GOT3 (cell line): ENCODE measurements around the gene FAM78B.
A peak's percentile ranks its signal among the peaks of the same experiment; 100 is the strongest.

Experiments used
- DNase-seq: peaks from one replicate; lab custom pipeline; 2025; ENCODE audit warnings: mixed read lengths; lab: John Stamatoyannopoulos, UW

FAM78B gene, protein sequence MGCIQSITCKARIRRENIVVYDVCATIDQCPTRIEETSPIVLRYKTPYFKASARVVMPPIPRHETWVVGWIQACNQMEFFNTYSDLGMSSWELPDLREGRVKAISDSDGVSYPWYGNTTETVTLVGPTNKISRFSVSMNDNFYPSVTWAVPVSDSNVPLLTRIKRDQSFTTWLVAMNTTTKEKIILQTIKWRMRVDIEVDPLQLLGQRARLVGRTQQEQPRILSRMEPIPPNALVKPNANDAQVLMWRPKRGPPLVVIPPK

DNA sequence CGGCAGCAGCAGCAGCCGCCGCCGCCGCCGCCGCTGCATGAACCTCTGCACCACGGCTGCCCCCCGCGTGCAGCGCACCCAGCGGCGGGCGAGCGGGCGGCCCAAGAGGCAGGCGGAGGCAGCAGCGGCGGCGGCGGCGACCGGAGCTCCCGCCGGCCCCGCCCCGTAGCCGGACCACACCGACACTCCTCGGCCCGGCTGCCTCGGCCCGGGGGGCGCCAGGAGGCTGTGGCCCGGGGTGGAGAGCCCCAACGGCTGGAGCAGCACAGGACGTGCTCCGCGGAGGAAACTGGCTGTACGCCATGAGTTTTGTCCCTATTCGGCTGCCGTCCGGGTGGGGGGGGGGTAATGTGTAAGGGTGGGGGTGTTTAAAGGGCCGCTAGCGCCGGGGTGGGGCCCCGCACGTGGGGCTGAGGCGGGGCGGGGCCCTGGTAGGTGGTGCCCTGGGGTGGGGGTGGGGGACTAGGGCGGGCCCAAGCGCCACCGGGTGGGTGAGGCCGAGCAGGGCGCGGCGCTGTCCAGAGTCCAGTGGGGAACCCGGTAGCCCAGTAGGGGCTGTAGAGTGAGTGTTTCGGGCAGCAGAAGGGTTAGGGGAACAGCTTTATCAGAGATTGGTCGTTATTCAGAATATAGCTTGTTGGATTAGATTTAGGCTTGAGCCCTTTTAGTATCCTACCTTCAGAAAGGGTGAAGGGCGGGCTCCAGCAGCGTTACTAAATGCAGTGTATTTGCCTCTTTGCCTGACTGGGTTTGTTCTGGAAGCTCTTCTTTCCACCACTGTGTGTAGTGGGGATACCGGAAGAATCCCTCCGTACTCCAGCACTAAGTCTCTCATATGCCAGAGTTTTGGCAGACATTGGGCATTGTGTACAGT lies at the start of gene FAM78B:
TSS of gene FAM78B (minus strand) at position 304 of the 874 bp plus-strand sequence. CDS start 753 bp downstream, outside the sequence.
- peak; percentile 68 for DNase-seq

DNA sequence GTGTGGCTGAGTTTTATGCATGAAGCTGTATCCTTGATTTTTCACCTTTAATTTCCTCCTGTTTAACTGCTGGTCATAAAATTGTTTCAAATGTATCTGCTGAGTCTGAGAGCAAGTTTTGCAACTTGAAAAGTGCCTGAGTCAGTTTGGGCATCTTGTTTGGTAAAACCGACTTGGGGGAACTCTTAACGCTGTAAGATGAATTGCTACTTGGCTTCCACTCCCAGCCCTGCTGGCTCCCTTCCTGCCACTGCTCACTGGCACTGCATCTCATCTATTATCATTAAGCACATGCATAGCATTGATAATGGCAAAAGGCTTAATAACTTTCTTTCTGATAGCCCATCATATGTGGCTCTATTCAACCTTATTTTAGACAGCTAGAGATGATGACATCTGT lies 35.7 kb upstream of the FAM78B start:
- DNase-seq = no peak

DNA sequence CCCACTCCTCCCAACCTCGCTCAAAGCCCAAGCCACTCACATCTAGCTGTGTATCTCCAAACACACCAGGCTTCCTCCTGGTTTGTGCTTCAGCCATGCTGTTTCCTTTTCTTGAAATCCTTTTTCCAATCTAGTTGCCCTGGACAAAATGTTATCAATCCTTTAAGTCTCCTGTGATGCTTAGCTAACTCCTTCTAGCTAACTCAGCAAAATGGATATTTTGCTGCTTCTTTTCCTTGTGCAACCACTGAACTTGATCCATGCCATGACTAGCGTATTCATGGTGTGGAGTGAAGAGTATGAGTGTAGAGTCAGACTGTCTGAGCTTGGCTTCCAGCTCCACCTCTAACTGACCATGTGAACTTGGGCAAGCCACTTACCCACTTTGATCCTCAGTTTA lies 33.9 kb upstream of the FAM78B start:
- DNase-seq = no peak

DNA sequence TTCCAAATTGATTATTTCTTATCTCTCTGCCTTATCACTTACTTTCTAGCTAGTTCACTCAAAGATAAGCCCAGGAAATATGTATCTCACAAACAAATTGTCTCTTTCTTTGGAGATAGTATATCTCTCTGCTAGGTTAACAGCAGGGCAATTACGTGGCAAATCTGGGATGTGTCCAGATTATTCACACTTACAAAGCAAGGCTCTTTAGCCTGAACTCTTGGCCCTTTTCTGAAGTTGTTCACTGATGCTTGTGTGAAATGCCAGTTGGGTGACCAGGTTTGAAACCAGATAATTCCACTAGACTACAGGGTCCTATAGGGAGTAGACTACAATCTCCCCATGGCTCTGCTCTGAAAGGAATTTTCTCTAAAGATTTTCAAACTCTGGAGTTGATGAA lies 30.8 kb upstream of the FAM78B start:
- DNase-seq = no peak

DNA sequence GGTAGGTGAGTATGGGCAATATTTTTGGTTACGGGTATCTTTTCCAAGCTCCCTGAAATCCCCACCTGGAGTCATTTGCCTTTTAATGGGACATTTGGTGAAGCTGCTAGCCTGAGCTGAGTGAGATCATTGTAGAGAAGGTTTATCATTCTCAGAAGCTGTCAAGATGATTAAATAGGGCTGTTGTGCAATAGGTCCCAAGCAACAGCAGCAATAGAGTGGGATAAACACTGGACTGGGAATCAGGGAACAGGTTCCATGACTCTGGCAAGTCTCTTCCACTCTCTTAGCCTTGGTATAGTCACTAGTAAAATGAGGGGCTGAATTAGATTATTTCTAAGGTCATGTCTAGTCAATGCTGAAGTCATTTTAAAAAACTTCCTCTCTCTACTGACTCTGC lies 30.3 kb upstream of the FAM78B start:
- DNase-seq = no peak

DNA sequence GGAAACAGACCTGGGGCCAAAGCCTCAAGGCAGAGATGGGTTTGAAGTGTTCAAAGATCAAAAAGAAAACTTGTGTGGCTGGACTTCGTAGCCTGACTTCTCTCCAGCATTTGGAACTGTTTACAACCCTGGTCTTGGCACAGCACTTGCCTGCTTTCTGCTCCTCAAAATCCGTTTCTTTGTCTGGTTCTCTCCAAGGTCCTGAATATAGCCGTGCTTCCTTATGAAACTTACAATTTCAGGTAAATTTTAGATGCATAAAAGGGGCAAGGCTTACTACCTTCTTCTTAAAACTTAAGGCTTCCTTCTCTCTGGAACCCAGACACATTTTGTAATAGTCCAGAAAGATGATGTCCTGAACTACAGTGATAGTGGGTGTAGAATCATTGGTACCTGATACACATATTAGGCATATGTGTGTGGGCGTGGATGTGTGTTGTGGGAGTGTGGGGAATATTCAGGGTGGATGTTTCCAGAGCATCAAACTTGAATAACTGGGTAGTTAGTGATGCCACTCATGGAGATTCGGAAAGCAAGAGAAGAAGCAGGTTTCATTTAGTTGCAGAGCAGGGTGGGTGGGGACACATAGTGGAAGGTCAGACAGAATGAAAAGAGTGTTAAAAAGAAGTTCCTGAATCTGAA lies 26.4 kb upstream of the FAM78B start:
- DNase-seq = no peak

DNA sequence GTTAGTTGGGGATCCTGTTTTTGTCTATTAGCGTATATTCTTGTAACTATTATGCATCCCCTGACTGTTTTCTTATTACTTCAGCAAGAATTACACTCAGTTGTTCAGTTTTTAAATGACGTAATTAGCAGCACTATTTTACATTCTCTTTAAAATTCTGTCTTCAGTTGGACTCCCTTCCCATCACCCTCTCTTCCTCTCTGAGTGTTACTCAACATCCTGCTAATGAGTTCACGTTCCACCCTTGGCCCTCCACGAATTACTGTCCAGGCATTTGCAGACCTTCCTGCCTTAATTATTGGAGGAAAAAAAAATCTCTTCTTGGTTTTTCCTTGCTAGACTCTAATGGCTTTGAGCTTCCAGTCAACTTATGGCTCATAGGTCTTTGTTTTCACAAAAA lies 23.6 kb upstream of the FAM78B start:
- DNase-seq = no peak

DNA sequence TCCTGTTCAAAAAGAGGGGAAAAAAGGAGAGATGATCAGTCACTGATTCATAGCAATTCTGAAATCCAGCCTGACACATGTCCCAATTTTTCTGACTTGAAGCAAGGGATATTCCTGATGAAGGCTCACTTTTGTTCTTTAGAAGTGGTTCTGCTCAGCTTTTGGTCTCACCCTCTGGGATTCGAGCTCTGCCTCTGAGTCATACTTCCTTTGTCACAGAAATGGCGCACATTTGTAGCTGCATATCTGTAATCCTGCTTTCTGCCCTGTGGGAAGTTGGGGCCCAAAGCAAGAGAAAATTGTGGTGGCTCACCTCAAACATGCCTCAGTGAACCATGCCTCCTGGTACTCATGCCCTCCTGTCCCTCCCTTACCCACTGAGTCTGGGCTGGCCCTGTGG lies 22.3 kb upstream of the FAM78B start:
- no peak for DNase-seq

DNA sequence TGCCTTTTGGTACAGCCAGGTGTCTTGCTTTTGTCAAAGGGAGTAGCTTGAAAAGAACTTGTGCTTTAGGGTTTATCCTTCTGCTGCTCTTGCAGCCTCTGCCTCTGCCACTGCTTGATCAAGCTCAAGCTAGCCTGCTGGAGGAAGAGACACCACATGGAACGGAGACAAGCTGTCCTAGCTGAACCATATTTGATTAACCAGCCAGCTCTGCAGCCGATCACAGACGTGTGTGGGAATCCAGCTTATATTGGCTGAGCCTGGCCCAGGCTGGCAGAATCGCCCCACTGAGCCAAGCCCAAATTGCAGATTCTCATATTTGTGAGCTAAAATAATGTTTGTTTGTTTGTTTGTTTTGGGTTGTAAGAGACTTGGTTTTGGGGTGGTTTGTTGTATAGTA lies 18.7 kb upstream of the FAM78B start:
- no peak for DNase-seq

DNA sequence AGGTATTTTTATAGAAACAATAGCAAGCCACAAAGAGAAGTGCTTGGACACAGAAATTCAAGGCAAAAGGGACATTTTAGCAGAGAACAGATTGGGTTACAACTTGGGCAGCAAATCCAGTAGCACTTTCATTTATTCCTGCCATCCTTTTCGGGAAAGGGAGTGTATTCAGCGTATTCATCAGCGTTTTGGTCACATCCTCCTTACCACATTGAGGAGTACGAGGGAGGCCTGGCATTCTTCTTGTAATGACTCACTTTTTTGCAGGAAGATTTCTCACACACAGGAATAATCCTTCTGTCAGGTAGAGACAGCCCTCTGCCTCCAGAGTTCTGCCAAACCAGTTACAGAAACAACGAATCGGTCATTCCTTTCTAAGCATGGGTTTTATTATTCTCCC lies 18.1 kb upstream of the FAM78B start:
- DNase-seq = no peak

DNA sequence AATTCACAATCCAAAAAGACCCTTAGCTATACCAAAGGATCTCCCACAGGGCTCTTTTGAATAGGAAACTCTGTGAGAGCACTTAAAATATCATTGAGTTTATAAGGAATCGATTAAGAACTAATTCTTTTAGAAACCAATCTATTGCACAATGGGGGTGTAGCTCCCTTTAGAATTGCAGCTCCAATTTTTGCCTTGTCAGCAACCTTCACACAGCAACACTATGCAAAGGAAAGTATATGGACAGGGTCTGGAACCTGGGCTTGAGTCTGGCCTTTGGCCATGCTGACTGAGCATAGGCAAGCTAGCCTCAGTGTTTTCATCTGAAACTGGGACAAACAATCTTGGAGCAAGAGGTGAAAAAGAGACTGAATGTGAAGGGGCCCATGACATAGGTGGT lies 17.2 kb upstream of the FAM78B start:
- DNase-seq = no peak

DNA sequence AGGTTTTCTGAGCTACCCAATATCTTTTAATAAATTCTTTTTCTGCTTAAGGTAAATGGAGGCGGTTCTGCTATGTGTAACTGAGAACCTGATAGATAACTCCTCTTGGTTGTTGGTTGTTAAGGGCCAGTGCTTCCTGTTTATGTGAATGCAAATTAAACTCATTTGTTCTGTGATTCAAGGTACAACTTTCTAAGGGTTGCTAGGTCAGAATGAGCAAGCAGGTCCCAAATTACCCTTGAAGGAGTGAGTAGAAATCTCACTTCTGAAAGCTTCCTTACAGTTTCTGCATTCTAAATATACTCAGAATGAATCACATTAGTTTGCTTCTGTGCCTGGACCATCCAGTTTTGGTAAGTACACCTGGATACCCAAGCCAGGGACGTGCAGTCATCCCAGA lies 15.5 kb upstream of the FAM78B start:
- no peak for DNase-seq

DNA sequence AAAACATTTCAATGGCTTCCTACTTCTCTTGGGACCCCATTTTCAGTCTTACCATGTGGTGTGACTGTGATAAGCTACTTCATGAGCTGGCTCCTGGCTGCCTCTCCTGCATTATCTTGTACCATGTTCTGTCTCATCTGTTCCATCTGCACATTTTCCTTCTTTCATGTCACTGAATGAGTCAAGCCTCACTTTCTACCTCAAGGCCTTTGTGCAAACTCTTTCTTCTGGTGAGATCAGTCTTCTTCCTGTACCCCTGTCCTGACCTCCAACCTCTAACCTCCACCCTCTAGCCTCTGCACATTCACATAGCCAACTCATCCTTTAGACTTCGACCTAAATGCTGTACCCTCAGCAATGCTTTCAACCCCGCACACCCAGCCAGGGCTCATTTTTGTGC lies 9.6 kb upstream of the FAM78B start:
- no peak for DNase-seq

DNA sequence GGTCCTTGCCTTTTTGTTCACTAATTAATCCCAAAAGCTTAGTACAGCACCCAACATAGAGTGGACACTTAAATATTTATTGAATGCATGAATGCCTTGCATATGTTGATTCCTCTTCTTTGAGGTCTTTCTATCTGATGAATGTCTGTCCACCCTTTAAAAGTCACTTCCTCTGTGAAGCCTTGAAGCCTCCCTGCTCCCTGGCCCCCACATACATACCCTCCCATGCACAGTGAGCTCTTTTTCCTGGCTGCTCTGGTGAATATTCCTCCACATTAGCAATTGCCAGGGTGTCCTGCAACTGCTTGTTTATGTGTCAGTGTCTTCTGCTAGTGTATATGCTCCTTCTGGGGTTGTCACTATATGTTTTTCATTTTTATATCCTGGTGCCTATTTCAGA lies 8.2 kb upstream of the FAM78B start:
- DNase-seq = no peak

DNA sequence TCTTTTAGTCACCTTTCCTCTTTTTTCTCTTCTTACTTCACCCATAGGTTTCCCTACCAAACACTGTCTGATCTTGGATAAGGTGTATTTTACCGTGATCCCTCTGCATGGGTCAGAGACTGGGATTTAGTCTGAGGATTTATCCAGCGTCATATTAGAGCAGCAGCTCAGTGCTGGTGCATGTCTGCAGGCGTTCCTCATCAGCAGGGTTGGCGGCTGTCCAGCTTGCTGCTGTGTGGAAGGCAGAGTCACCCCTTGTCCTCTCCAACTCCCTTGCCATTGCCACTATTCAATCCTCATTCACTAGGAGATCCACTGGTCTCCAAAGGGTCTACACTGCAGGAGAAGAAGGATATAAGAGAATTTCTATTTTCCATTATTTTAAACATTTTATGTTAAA lies 7.3 kb upstream of the FAM78B start:
- no peak for DNase-seq

DNA sequence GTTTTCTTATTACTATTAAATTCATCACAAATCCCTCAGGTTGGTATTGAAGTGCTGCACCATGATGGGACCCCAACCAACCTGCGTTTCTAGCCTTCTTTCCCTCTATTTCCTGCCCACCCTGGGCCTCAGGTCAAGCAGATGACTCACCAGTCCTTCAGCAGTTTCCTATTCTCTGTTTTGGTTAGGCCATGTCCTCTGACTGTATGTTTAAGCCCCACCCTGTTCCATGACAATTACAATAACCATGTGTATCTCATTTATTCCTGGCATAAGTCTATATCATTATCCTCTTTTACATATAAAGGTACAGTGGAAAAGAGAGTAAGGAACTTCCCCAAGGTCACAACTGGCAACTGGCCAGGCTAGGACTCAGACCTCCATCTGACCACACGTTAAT lies 5.3 kb upstream of the FAM78B start:
- no peak for DNase-seq

DNA sequence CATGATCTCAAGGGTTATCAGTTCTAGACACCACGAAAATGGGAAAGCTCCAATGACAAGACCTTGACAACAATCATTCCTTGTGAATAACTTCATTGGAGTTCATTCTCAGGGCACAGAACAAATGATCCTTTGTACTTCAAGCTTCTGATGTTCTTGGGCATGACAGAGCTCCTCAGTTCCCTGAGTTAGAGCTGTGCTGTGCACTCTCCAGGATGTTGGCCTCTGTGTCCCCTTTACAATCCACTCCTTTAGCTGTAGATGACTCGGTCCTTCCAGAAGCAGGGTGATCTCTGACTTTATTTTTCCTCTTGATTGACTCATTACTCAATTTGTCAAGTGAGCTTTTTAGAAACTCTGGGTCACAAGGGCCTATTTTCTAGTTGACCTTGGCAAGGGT lies 3.9 kb upstream of the FAM78B start:
- no peak for DNase-seq

DNA sequence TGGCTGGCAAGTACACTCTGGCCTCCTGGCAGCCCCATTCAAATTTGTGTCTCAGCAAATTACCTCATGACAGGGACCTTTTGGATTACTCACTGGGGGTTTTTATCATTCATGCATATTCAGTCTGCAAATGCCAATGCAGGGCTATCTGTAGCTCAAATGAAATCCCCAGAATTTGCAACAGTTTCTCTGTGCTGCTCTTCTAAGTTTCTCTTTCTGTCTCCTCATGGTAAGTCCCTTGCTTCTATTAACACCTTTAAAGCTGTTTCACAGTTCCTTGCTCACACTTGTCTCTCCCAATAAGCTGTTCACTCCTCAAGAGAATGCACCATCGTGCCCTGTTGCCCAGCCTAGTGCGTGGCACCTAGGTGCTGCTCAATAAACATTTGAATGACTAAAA lies 3.3 kb upstream of the FAM78B start:
- no peak for DNase-seq

DNA sequence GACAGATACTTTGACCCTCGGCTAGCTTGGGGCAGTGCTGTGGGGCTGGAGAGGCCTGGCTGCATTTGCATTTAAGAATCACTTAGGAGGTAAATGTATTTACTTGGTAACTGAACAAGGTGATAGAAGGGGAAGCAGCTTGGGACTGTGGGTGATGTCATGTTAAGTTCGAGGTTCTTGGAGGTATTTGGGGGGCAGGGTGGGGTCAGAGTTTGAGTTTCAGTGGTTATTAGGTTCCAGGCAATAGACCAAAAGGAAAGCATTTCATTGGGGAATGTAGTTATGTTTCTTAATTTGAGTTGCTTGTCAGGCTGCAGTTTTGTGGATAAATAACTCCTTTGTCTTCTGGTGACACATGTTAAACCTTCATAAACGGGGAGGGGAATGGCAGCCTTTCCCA lies 2.4 kb upstream of the FAM78B start:
- DNase-seq = no peak

DNA sequence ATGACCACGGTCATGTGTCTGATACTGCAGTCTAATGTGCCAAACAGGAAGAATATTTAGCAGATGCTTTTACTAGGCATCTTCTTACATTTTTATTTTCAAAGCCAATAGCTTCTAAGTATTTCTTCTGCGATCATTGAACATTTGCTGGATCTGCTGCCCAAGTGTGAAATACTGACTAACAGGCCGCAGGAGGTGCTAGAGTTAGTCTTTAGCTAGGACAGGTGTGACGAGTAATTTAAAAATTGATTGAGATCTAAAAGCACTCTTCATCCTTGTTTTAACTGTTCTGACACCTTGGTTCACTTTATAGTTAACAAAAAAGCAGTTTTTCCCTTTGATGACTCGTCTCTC lies 748 bp upstream of the FAM78B start:
- no peak for DNase-seq

DNA sequence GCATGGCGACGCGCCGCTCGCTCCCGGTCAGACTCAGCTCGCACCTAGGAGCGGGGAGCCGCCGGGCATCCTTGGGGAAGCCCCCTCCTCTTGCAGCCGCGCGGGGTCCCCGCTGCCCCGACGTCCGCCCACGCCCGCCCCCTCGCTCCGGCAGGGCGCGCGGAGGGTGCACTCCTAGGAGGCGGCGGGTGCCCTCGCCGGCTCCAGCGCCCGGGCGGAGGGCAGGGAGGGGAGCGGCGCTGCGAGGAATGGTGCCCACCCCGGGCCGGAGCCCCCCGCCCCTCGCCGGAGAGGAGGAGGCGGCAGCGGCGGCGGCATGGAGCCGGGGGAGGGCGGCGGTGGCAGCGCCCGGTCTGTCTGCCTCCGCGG lies 488 bp downstream of the FAM78B start:
- DNase-seq = no peak

DNA sequence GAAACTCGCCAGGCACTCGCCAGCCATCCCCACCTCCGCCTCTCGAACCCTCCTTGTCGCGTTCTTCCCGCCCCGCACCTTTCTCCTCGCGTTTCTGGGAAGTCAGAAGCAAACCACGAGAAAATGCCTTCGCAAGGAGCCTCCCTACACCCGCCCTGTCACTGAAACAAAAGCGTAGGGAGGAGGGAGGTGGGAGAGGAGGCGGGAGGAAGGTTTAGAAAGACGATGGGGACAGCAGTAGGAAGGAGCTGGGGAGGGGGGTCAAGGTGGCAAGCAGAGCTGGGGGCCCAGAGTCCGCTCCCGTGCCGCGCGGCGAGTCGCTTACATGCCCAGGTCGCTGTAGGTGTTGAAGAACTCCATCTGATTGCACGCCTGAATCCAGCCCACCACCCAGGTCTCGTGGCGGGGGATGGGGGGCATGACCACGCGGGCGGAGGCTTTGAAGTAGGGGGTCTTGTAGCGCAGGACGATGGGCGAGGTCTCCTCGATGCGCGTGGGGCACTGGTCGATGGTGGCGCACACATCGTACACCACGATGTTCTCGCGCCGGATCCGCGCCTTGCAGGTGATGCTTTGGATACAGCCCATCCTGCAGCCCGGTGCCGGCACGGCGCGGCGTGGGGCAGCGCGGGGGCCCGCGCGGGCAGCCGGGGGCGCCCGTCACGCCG lies 1.0 kb downstream of the FAM78B start:
- no peak for DNase-seq
